Astrocyte (in vitro differentiated cells and primary cell): ENCODE data around the gene ANKRD30A.

ENCODE experiments used
- EZH2 ChIP-seq: IDR thresholded peaks from 2 replicates; pipeline ENCODE4 v1.6.1; 2012; ENCODE audit warnings: mild to moderate bottlenecking, low read length, inconsistent platforms; ENCODE audit not compliant: insufficient read depth
- TF ChIP-seq, protein P1 (sequence below): IDR thresholded peaks from 2 replicates; pipeline ENCODE4 v1.5.1; 2011; ENCODE audit warnings: low read depth, mild to moderate bottlenecking, inconsistent platforms, low read length, moderate library complexity; ENCODE audit not compliant: insufficient read depth

DNA sequence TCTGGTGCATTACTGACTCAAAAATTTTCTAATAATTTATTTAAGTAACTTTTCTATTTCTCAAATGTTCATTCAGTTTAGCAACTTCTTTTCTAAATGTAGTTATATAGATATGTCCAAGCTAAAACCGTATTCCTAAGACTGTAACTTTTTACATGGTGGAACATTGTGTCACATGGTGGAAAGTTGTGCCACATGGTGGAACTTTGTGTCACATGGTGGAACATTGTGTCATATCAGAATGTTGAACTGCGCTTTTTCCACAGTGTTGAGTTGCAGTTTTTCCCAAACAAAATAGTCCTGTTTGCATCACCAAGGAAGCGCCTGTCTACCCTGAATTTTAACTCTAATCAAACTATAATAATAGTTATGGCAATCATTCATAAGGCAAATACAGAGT lies 109.3 kb downstream of the ANKRD30A start:
- TF ChIP-seq, protein P1, sequence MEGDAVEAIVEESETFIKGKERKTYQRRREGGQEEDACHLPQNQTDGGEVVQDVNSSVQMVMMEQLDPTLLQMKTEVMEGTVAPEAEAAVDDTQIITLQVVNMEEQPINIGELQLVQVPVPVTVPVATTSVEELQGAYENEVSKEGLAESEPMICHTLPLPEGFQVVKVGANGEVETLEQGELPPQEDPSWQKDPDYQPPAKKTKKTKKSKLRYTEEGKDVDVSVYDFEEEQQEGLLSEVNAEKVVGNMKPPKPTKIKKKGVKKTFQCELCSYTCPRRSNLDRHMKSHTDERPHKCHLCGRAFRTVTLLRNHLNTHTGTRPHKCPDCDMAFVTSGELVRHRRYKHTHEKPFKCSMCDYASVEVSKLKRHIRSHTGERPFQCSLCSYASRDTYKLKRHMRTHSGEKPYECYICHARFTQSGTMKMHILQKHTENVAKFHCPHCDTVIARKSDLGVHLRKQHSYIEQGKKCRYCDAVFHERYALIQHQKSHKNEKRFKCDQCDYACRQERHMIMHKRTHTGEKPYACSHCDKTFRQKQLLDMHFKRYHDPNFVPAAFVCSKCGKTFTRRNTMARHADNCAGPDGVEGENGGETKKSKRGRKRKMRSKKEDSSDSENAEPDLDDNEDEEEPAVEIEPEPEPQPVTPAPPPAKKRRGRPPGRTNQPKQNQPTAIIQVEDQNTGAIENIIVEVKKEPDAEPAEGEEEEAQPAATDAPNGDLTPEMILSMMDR, result no peak
- no peak for TF ChIP-seq EZH2
